Peyer's patch (tissue), 4 donors: ENCODE data around the gene FAT1.

Source experiments
- CTCF ChIP-seq, 6 experiments: fragments of 450-650 bp in 4 of 6; fragments of 200-600 bp in 2 of 6; sonication (generic) in 1 of 6; IDR thresholded peaks; one replicate each; pipeline ENCODE4 v1.5.1; 2017 to 2019; ENCODE audit warnings: antibody characterized with exemption in 6 of 6, mild to moderate bottlenecking in 3 of 6, moderate library complexity in 1 of 6
- POLR2A ChIP-seq, 2 donors: fragments of 450-650 bp; IDR thresholded peaks; one replicate each; pipeline ENCODE4 v1.5.1; 2017; ENCODE audit warnings: antibody characterized with exemption in 2 of 2, mild to moderate bottlenecking in 2 of 2, moderate library complexity in 2 of 2

DNA sequence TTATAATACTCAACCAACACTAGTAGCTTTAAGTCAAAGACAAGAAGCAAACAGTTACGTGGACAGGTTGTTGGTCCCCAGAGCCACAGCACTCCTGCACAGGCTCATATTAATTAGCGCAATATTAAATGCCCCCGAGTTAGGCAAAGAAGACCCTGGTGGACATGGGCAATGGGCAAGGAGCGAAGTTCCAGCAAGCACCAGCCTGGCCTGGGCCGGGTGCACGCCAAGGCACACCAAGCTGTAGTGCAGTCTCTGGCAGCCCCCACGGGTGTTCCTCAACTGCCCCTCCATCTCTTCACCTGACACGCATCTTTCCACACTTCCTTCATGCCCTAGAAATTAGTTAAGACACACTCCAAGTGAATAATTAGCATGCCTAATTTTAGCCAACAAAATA is 20.1 kb downstream of the FAT1 start:
- TF ChIP-seq CTCF (IDR thresholded peaks at IDR 0.05), result no peak
- no peak for TF ChIP-seq POLR2A (IDR thresholded peaks at IDR 0.05)
